Upper lobe of right lung (tissue), 1 donor: Measurements from ENCODE around the gene RBBP8NL. TPM values are rescaled to one million over a fixed set of nuclear protein-coding genes. Genes with fewer than 3 reads are reported as not detected.

ENCODE experiments used
- ATAC-seq: fragments of 200-7000 bp; cut with Tn5 transposase; one replicate; pipeline ENCODE4 v1.9.1; 2020; ENCODE audit warnings: mild to moderate bottlenecking, moderate library complexity
- DNase-seq: peaks from one replicate; pipeline ENCODE4 v3.0.0-alpha.2; 2020
- H3K27ac ChIP-seq: fragments of 200-600 bp; one replicate; pipeline ENCODE4 v1.8.0; 2022
- H3K27me3 ChIP-seq: fragments of 200-600 bp; one replicate; pipeline ENCODE4 v1.8.0; 2022; ENCODE audit warnings: mild to moderate bottlenecking
- H3K36me3 ChIP-seq: fragments of 200-600 bp; one replicate; pipeline ENCODE4 v1.8.0; 2022
- H3K4me1 ChIP-seq: fragments of 200-600 bp; one replicate; pipeline ENCODE4 v1.8.0; 2022
- H3K4me3 ChIP-seq: fragments of 200-600 bp; one replicate; pipeline ENCODE4 v1.8.0; 2022; ENCODE audit warnings: mild to moderate bottlenecking
- H3K9me3 ChIP-seq: fragments of 200-600 bp; one replicate; pipeline ENCODE4 v1.8.0; 2022
- CTCF ChIP-seq: fragments of 200-600 bp; IDR thresholded peaks from one replicate; pipeline ENCODE4 v1.8.0; 2022; ENCODE audit warnings: antibody characterized with exemption
- intact Hi-C: fragments of 100-400 bp; cut with DNase I; formaldehyde crosslinking; loops from one replicate; pipeline ENCODE4 v1.11.0; 2022
- total RNA-seq: library from RNA; stranded (reverse); fragmentation: NEBNext Ultra II Directional; extraction: Animal tissue kit (Norgen Biotek cat#: 25700); gene quantifications from one replicate; pipeline ENCODE4 v1.2.1, GENCODE V29; 2021
- donor health status: DM: no; HTN: yes; CAD: no; lungs with severe emphysema.

RBBP8NL gene
- total RNA-seq, 1 donor from 2014 or later = 0.64 TPM

- Histone ChIP-seq H3K4me3 (no peak overlapping the region), H3K9me3 (no peaks in the 10 kb centered on the region), H3K36me3 (no peaks in the 10 kb centered on the region), H3K27me3 (no peaks in the 10 kb centered on the region), H3K27ac (no peak overlapping the region), H3K4me1 (peaks cover 2% of the 10 kb centered on the region)
- DNase-seq = no peak
- intact Hi-C loops = no loop called here
- no peak for TF ChIP-seq CTCF
- ATAC-seq = no peak
Measured at GRCh38 chr20:62400021-62400420, 27.3 kb downstream of the RBBP8NL start.

- intact Hi-C loops = no loop called here
Measured at GRCh38 chr20:62398120-62398821, 29.1 kb downstream of the RBBP8NL start.

GRCh38 chr20:62396367-62397239 lies 30.7 kb downstream of the RBBP8NL start:
- no peak for TF ChIP-seq CTCF
- H3K36me3 ChIP-seq = no peaks in the 10 kb centered on the region
- no peaks in the 10 kb centered on the region for H3K4me1 ChIP-seq
- H3K27me3 ChIP-seq = no peaks in the 10 kb centered on the region
- intact Hi-C loops = no loop called here
- H3K9me3 ChIP-seq = no peaks in the 10 kb centered on the region
- no peak overlapping the region for H3K27ac ChIP-seq
- ATAC-seq (no peak), DNase-seq (no peak)
- no peak overlapping the region for H3K4me3 ChIP-seq

More at GRCh38 chr20:62398120-62398821, 29.1 kb downstream of the RBBP8NL start:
- Histone ChIP-seq H3K36me3 (no peaks in the 10 kb centered on the region), H3K27ac (no peak overlapping the region), H3K4me3 (no peak overlapping the region), H3K9me3 (no peaks in the 10 kb centered on the region), H3K27me3 (no peaks in the 10 kb centered on the region), H3K4me1 (no peaks in the 10 kb centered on the region)
- ATAC-seq = no peak
- DNase-seq = no peak
- no peak for TF ChIP-seq CTCF

- Histone ChIP-seq H3K27ac (no peak overlapping the region), H3K36me3 (peaks cover 1% of the 10 kb centered on the region), H3K27me3 (no peaks in the 10 kb centered on the region), H3K4me3 (no peak overlapping the region), H3K9me3 (no peaks in the 10 kb centered on the region), H3K4me1 (no peaks in the 10 kb centered on the region)
- TF ChIP-seq CTCF = no peak
- ATAC-seq (no peak), DNase-seq (no peak)
- intact Hi-C loops = no loop called here
Measured at GRCh38 chr20:62395311-62396242, 31.8 kb downstream of the RBBP8NL start.
